ENCODE results near the gene LSP1.

DNA sequence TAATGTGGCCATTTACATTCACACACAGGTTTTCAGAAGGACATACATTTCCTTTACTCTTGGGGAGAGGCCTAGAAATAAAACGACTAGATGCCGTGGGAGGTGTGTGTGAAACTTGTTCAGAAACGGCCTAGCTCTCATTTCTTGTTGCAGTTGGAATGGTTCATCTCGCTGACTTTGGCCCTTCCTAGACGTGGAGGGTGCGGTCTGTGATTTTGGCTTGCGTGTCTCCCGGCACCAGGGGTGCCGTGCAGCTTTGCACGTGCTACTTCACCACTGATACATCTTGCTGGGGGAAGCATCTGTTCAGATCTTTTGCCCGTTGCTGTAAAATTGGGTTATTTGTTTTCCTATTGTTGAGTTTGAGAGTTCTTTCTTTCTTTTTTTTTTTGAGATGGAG lies 41.9 kb downstream of the LSP1 start:
- no peak for TF ChIP-seq CTCF (IDR thresholded peaks at IDR 0.05)
- TF ChIP-seq POLR2A (IDR thresholded peaks at IDR 0.05), result no peak

All from transverse colon (tissue), 3 donors.